Osteocyte (in vitro differentiated cells): ENCODE measurements around the gene CNDP1. TPM values are rescaled to one million over a fixed set of nuclear protein-coding genes. Genes with fewer than 3 reads are reported as not detected.
A peak's percentile ranks its signal among the peaks of the same experiment; 100 is the strongest.

Experiments used
- DNase-seq: peaks from one replicate; pipeline ENCODE4 v3.0.0; 2021; ENCODE audit warnings: mixed read lengths; ENCODE audit not compliant: unreplicated experiment; ENCODE audit errors: extremely low spot score
- H3K27ac Mint-ChIP-seq: one replicate; pipeline ENCODE4 v1.8.0; 2021; ENCODE audit warnings: mild to moderate bottlenecking, mixed read lengths; ENCODE audit not compliant: unreplicated experiment
- H3K27me3 Mint-ChIP-seq: one replicate; pipeline ENCODE4 v1.8.0; 2021; ENCODE audit warnings: mixed read lengths; ENCODE audit not compliant: unreplicated experiment
- H3K36me3 Mint-ChIP-seq: one replicate; pipeline ENCODE4 v1.8.0; 2021; ENCODE audit warnings: mixed read lengths; ENCODE audit not compliant: unreplicated experiment
- H3K4me1 Mint-ChIP-seq: one replicate; pipeline ENCODE4 v1.8.0; 2021; ENCODE audit warnings: mixed read lengths; ENCODE audit not compliant: unreplicated experiment
- H3K4me3 Mint-ChIP-seq: one replicate; pipeline ENCODE4 v1.8.0; 2021; ENCODE audit warnings: mild to moderate bottlenecking, moderate library complexity, mixed read lengths; ENCODE audit not compliant: unreplicated experiment
- H3K9me3 Mint-ChIP-seq: one replicate; pipeline ENCODE4 v1.8.0; 2021; ENCODE audit warnings: mixed read lengths; ENCODE audit not compliant: unreplicated experiment
- CTCF ChIP-seq: fragments of 200-600 bp; sonication (generic); IDR thresholded peaks from 2 replicates; pipeline ENCODE4 v1.5.0; 2021; ENCODE audit warnings: antibody characterized with exemption, mild to moderate bottlenecking, moderate library complexity
- total RNA-seq: library from RNA; stranded (reverse); gene quantifications from 2 replicates; pipeline ENCODE4 v1.2.1, GENCODE V29; 2021

The CNDP1 gene
- total RNA-seq, 1 donor from 2014 or later = not detected

GRCh38 chr18:74492259-74492658 lies 42.0 kb upstream of the CNDP1 start:
- DNase-seq = peak; percentile 56
- Mint-ChIP-seq H3K9me3 (no peaks in the 10 kb centered on the region), H3K36me3 (peaks cover 1% of the 10 kb centered on the region), H3K4me3 (no peak overlapping the region), H3K27ac (no peak overlapping the region), H3K4me1 (peaks cover 8% of the 10 kb centered on the region), H3K27me3 (peaks cover 17% of the 10 kb centered on the region)
- no peak for TF ChIP-seq CTCF

GRCh38 chr18:74493689-74494088 lies 40.6 kb upstream of the CNDP1 start:
- H3K9me3 Mint-ChIP-seq = no peaks in the 10 kb centered on the region
- peaks cover 16% of the 10 kb centered on the region for H3K4me1 Mint-ChIP-seq
- peak; percentile 53 for TF ChIP-seq CTCF
- H3K27ac Mint-ChIP-seq = no peak overlapping the region
- H3K27me3 Mint-ChIP-seq = peaks cover 17% of the 10 kb centered on the region
- H3K4me3 Mint-ChIP-seq = no peak overlapping the region
- peak; percentile 49 for DNase-seq
- peaks cover 1% of the 10 kb centered on the region for H3K36me3 Mint-ChIP-seq

GRCh38 chr18:74494514-74494913 lies 39.8 kb upstream of the CNDP1 start:
- no peak overlapping the region for H3K4me3 Mint-ChIP-seq
- no peak for DNase-seq
- H3K36me3 Mint-ChIP-seq = peaks cover 1% of the 10 kb centered on the region
- H3K27me3 Mint-ChIP-seq = peaks cover 17% of the 10 kb centered on the region
- no peak for TF ChIP-seq CTCF
- peaks cover 24% of the 10 kb centered on the region for H3K4me1 Mint-ChIP-seq
- H3K9me3 Mint-ChIP-seq = no peaks in the 10 kb centered on the region
- no peak overlapping the region for H3K27ac Mint-ChIP-seq

- peak; percentile 100 for DNase-seq
- Mint-ChIP-seq H3K36me3 (peaks cover 5% of the 10 kb centered on the region), H3K27ac (peak within 1 kb of the TSS; percentile 93), H3K4me1 (peaks cover 28% of the 10 kb centered on the region), H3K4me3 (peak within 1 kb of the TSS; percentile 97), H3K27me3 (peaks cover 17% of the 10 kb centered on the region), H3K9me3 (no peaks in the 10 kb centered on the region)
- no peak for TF ChIP-seq CTCF
Measured at GRCh38 chr18:74495581-74496507, 38.5 kb upstream of the CNDP1 start, which contains the start of gene CNDP2. Gene CNDP2 (plus strand): TSS chr18:74496363. CDS start chr18:74499974, 3,611 bp downstream.
